OCI-LY1 (cell line): ENCODE data around the gene MBNL1.
A peak's percentile ranks its signal among the peaks of the same experiment; 100 is the strongest.

Experiments
- H2AFZ ChIP-seq: fragments of 200-600 bp; sonication (generic), shearing (Covaris generic); 2 replicates; pipeline ENCODE4 v1.6.0; 2014; ENCODE audit warnings: antibody characterized with exemption, mild to moderate bottlenecking, low read length
- H3F3A ChIP-seq: fragments of 200-600 bp; sonication (generic), shearing (Covaris generic); 2 replicates; pipeline ENCODE4 v1.6.0; 2014; ENCODE audit warnings: mild to moderate bottlenecking, antibody characterized with exemption, low read length, moderate library complexity; ENCODE audit not compliant: insufficient read depth
- H3K27ac ChIP-seq: fragments of 200-600 bp; sonication (generic); 2 replicates; pipeline ENCODE4 v1.5.1; 2014; ENCODE audit warnings: low read length, mixed run types, mild to moderate bottlenecking, low read depth; ENCODE audit not compliant: poor library complexity, severe bottlenecking
- H3K27me3 ChIP-seq: fragments of 200-600 bp; sonication (generic); 2 replicates; pipeline ENCODE4 v1.6.0; 2014; ENCODE audit warnings: antibody characterized with exemption, mild to moderate bottlenecking, low read length, moderate library complexity; ENCODE audit not compliant: insufficient read depth
- H3K36me3 ChIP-seq: fragments of 200-600 bp; sonication (generic); 2 replicates; pipeline ENCODE4 v1.6.1; 2014; ENCODE audit warnings: mild to moderate bottlenecking, antibody characterized with exemption, low read length, moderate library complexity, mixed read lengths; ENCODE audit not compliant: insufficient read depth
- H3K4me1 ChIP-seq: fragments of 200-600 bp; sonication (generic); 2 replicates; pipeline ENCODE4 v1.5.1; 2014; ENCODE audit warnings: mild to moderate bottlenecking, low read length, moderate library complexity; ENCODE audit not compliant: insufficient read depth, severe bottlenecking
- H3K4me2 ChIP-seq: fragments of 200-600 bp; sonication (generic), shearing (Covaris generic); 2 replicates; pipeline ENCODE4 v1.6.1; 2014; ENCODE audit warnings: low read length
- H3K4me3 ChIP-seq: fragments of 200-600 bp; sonication (generic); 2 replicates; pipeline ENCODE4 v1.5.1; 2014; ENCODE audit warnings: low read length, low read depth, mild to moderate bottlenecking, mixed read lengths; ENCODE audit not compliant: poor library complexity, severe bottlenecking
- H3K79me2 ChIP-seq: fragments of 200-600 bp; shearing (Covaris generic); 2 replicates; pipeline ENCODE4 v1.6.1; 2016; ENCODE audit warnings: mixed run types, low read length, mixed read lengths; ENCODE audit not compliant: insufficient read depth
- H3K9ac ChIP-seq: fragments of 200-600 bp; sonication (generic), shearing (Covaris generic); 2 replicates; pipeline ENCODE4 v1.6.1; 2014; ENCODE audit warnings: mild to moderate bottlenecking, low read length, mixed read lengths
- H3K9me2 ChIP-seq: fragments of 200-600 bp; sonication (generic), shearing (Covaris generic); 2 replicates; pipeline ENCODE4 v1.6.1; 2014; ENCODE audit warnings: low read depth, mild to moderate bottlenecking, low read length, mixed read lengths
- H3K9me3 ChIP-seq: fragments of 200-600 bp; shearing (Covaris generic); 2 replicates; pipeline ENCODE4 v1.6.1; 2014; ENCODE audit warnings: low read length, mixed read lengths
- H4K20me1 ChIP-seq: fragments of 200-600 bp; sonication (generic), shearing (Covaris generic); 2 replicates; pipeline ENCODE4 v1.6.0; 2016; ENCODE audit warnings: mild to moderate bottlenecking, low read length; ENCODE audit not compliant: insufficient read depth
- CTCF ChIP-seq: fragments of 200-600 bp; sonication (generic), shearing (Covaris generic); IDR thresholded peaks from 2 replicates; pipeline ENCODE4 v1.5.1; 2017; ENCODE audit warnings: mild to moderate bottlenecking, antibody characterized with exemption, low read length, moderate library complexity, mixed read lengths
- EZH2 ChIP-seq: fragments of 200-600 bp; sonication (generic), shearing (Covaris generic); IDR thresholded peaks from 2 replicates; pipeline ENCODE4 v1.8.0; 2017; ENCODE audit warnings: borderline replicate concordance, mixed run types, mild to moderate bottlenecking, antibody characterized with exemption, low read length, moderate library complexity, mixed read lengths

MBNL1 gene

GRCh38 chr3:152296971-152297370 lies 28.2 kb downstream of the MBNL1 start:
- H2AFZ ChIP-seq, result no peak overlapping the region
- H3K27me3 ChIP-seq, result no peaks in the 10 kb centered on the region
- H3K36me3 ChIP-seq, result peaks cover 41% of the 10 kb centered on the region
- H3K4me3 ChIP-seq, result no peak overlapping the region
- TF ChIP-seq CTCF, result no peak
- no peak for TF ChIP-seq EZH2
- 0 out of 2 replicates have a peak, but pooled peaks cover 2% of the 10 kb centered on the region for H3F3A ChIP-seq
- no peaks in the 10 kb centered on the region for H3K9me3 ChIP-seq
- H3K27ac ChIP-seq, result no peak overlapping the region
- no peaks in the 10 kb centered on the region for H3K9me2 ChIP-seq
- H3K79me2 ChIP-seq, result peaks cover 100% of the 10 kb centered on the region
- H3K4me1 ChIP-seq, result peaks cover 92% of the 10 kb centered on the region
- 0 out of 2 replicates have a peak, but pooled peaks cover 7% of the 10 kb centered on the region for H4K20me1 ChIP-seq
- H3K9ac ChIP-seq, result no peak overlapping the region
- H3K4me2 ChIP-seq, result no peak overlapping the region; the same call in 1 of the 2 replicates

- Histone ChIP-seq H3F3A (0 out of 2 replicates have a peak, but pooled peaks cover 2% of the 10 kb centered on the region), H3K4me1 (peaks cover 93% of the 10 kb centered on the region), H3K27me3 (no peaks in the 10 kb centered on the region), H3K79me2 (peaks cover 100% of the 10 kb centered on the region), H3K9me3 (no peaks in the 10 kb centered on the region), H3K36me3 (peaks cover 53% of the 10 kb centered on the region), H3K9ac (peak overlapping the region; percentile 48), H3K27ac (peak overlapping the region; percentile 87), H2AFZ (no peak overlapping the region), H3K4me2 (peak overlapping the region; percentile 66), H4K20me1 (0 out of 2 replicates have a peak, but pooled peaks cover 4% of the 10 kb centered on the region), H3K9me2 (no peaks in the 10 kb centered on the region), H3K4me3 (peak overlapping the region; percentile 52)
- TF ChIP-seq CTCF (no peak), EZH2 (no peak)
These were observed 29.9 kb downstream of the MBNL1 start for GRCh38 chr3:152298393-152299248.

DNA sequence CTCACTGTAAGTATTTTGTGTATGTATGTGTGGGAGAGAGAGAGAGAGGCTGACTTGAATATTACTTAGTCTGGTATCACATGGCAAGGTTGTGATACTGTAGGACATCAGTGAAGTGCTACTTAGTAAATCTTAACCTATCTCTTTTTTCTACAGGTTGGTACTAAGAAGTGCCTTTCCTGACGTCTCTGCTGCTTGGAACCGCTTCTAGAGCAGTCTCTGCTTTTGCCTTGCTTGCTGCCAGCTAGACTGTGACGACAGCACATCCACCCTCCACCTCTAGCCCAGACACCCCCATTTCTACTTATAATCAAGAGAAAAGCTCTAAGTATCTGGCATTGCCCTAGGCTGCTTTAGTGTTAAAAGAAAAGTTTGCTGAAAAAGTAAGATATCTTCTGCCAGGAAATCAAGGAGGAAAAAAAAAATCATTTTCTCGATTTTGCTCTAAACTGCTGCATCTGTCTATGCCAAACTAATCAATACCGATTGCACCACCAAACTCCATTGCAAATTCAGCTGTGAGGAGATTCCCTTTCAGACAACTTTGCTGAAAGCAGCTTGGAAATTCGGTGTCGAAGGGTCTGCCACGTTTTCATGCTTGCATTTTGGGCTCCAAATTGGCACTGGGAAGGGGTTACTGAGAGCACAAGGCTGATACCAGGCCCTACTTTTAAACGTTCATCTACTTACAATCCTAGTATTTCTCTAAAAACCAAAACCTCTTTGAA lies 30.7 kb downstream of the MBNL1 start:
- Histone ChIP-seq H3F3A (0 out of 2 replicates have a peak, but pooled peaks cover 2% of the 10 kb centered on the region), H3K4me3 (peak overlapping the region; percentile 52), H3K9me2 (no peaks in the 10 kb centered on the region), H3K4me1 (peaks cover 98% of the 10 kb centered on the region), H3K36me3 (peaks cover 61% of the 10 kb centered on the region), H3K9me3 (no peaks in the 10 kb centered on the region), H3K4me2 (peak overlapping the region; percentile 66), H3K9ac (peak overlapping the region; percentile 44), H2AFZ (no peak overlapping the region), H3K79me2 (peaks cover 100% of the 10 kb centered on the region), H3K27ac (peak overlapping the region; percentile 87), H3K27me3 (no peaks in the 10 kb centered on the region), H4K20me1 (0 out of 2 replicates have a peak, but pooled peaks cover 4% of the 10 kb centered on the region)
- no peak for TF ChIP-seq EZH2
- TF ChIP-seq CTCF, result no peak
